Uterus (tissue), 2 donors: ENCODE measurements around the gene NFE2L3.

Experiments
- CTCF ChIP-seq, 4 experiments: fragments of 200-600 bp in 2 of 4; fragments of 450-650 bp in 2 of 4; sonication (generic) in 2 of 4; IDR thresholded peaks; one replicate each; pipeline ENCODE4 v1.5.1; 2016 to 2019; ENCODE audit warnings: antibody characterized with exemption in 4 of 4, mild to moderate bottlenecking in 2 of 4, moderate library complexity in 1 of 4
- POLR2A ChIP-seq, 2 donors: fragments of 450-650 bp; IDR thresholded peaks; one replicate each; pipeline ENCODE4 v1.6.1; 2016; ENCODE audit warnings: antibody characterized with exemption in 2 of 2, mild to moderate bottlenecking in 1 of 2, moderate library complexity in 1 of 2

- TF ChIP-seq CTCF (IDR thresholded peaks at IDR 0.05) (no peak), POLR2A (IDR thresholded peaks at IDR 0.05) (no peak)
Measured at GRCh38 chr7:26193432-26194207, 41.6 kb downstream of the NFE2L3 start.
